K562 (cell line): ENCODE results near the gene DPM2. TPM values are rescaled to one million over a fixed set of nuclear protein-coding genes. Genes with fewer than 3 reads are reported as not detected.

Experiments
- BCOR ChIP-seq: fragments of 450-650 bp; IDR thresholded peaks from 2 replicates; pipeline ENCODE4 v1.6.1; 2016
- CBX2 ChIP-seq: fragments of 200-600 bp; sonication (generic); IDR thresholded peaks from one replicate; pipeline ENCODE4 v1.6.1; 2012; ENCODE audit warnings: mild to moderate bottlenecking, low read length, inconsistent platforms; ENCODE audit not compliant: insufficient read depth, poor library complexity, severe bottlenecking
- CHD1 ChIP-seq: fragments of 200-600 bp; sonication (generic); IDR thresholded peaks from one replicate; pipeline ENCODE4 v1.6.1; 2012; ENCODE audit warnings: mild to moderate bottlenecking, moderate library complexity, low read length, inconsistent platforms
- GATAD2B ChIP-seq: fragments of 450-650 bp; IDR thresholded peaks from 2 replicates; pipeline ENCODE4 v1.6.1; 2017; ENCODE audit warnings: mild to moderate bottlenecking, borderline replicate concordance
- HDAC6 ChIP-seq: IDR thresholded peaks from 2 replicates; pipeline ENCODE4 v1.6.1; 2012; ENCODE audit warnings: low read depth, mild to moderate bottlenecking, control low read depth, inconsistent platforms, low read length, moderate library complexity
- HDGF ChIP-seq: fragments of 450-650 bp; IDR thresholded peaks from 2 replicates; pipeline ENCODE4 v1.6.1; 2016
- HOXB6 ChIP-seq: fragments of 250-450 bp; sonication (Bioruptor Pico); IDR thresholded peaks from 2 replicates; pipeline ENCODE4 v1.5.1; 2022; ENCODE audit warnings: mild to moderate bottlenecking, borderline replicate concordance
- NR1H2 ChIP-seq: sonication (generic); formaldehyde crosslinking; IDR thresholded peaks from 2 replicates; pipeline ENCODE4 v1.4.0; 2020; ENCODE audit warnings: mild to moderate bottlenecking, missing genetic modification reagents
- ZBTB1 ChIP-seq: sonication (generic); formaldehyde crosslinking; IDR thresholded peaks from 2 replicates; pipeline ENCODE4 v1.8.1; 2023; ENCODE audit warnings: missing genetic modification reagents, low read depth, mild to moderate bottlenecking, borderline replicate concordance
- ZNF347 ChIP-seq: fragments of 450-650 bp; formaldehyde crosslinking; IDR thresholded peaks from 2 replicates; pipeline ENCODE4 v1.4.0; 2020; ENCODE audit warnings: low read depth, mild to moderate bottlenecking, moderate library complexity
- polyA plus RNA-seq, 8 experiments: library from polyadenylated mRNA; depleted of rRNA in 4 of 8; stranded (reverse) in 5 of 8; unstranded in 3 of 8; fragments of >200 nt; fragmentation: Nextera tagmentation in 2 of 8; fragmentation: Illumina TruSeq in 1 of 8; extraction: Ambion mirVana in 2 of 8; extraction: Trizol in 1 of 8; gene quantifications; 2 replicates each; pipeline versions ENCODE4 v1.2.1 to v1.2.3, GENCODE V29; 2011 to 2014; ENCODE audit warnings: inconsistent platforms in 1 of 8, missing spikeins in 1 of 8
- total RNA-seq, 7 experiments: library from RNA; depleted of rRNA in 6 of 7; stranded (reverse); fragments of >200 nt in 6 of 7; fragmentation: Illumina TruSeq in 2 of 7; extraction: Trizol in 2 of 7; gene quantifications; 2 replicates each; pipeline versions ENCODE4 v1.2.1 to v1.2.3, GENCODE V29; 2011 to 2021; ENCODE audit warnings: low replicate concordance in 1 of 7
- TF ChIP-seq, protein P1 (sequence below): fragments of 450-650 bp; IDR thresholded peaks from one replicate; pipeline ENCODE4 v1.6.1; 2018; ENCODE audit warnings: mild to moderate bottlenecking, moderate library complexity; ENCODE audit not compliant: partially characterized antibody
- TF ChIP-seq, protein P2 (sequence below): fragments of 450-650 bp; IDR thresholded peaks from 2 replicates; pipeline ENCODE4 v1.6.1; 2014; ENCODE audit warnings: low read depth, mild to moderate bottlenecking, moderate library complexity, borderline replicate concordance
- TF ChIP-seq, protein P3 (sequence below): sonication (generic); formaldehyde crosslinking; IDR thresholded peaks from 2 replicates; pipeline ENCODE4 v1.8.0; 2022; ENCODE audit warnings: mild to moderate bottlenecking, missing genetic modification reagents, borderline replicate concordance

The DPM2 gene
- total and polyA plus RNA-seq, 9 of the 15 experiments (the other 6 are each of a cell fraction or from before 2014, with no cell fraction given), result 43.5 to 126 (median 71.1) TPM

DNA sequence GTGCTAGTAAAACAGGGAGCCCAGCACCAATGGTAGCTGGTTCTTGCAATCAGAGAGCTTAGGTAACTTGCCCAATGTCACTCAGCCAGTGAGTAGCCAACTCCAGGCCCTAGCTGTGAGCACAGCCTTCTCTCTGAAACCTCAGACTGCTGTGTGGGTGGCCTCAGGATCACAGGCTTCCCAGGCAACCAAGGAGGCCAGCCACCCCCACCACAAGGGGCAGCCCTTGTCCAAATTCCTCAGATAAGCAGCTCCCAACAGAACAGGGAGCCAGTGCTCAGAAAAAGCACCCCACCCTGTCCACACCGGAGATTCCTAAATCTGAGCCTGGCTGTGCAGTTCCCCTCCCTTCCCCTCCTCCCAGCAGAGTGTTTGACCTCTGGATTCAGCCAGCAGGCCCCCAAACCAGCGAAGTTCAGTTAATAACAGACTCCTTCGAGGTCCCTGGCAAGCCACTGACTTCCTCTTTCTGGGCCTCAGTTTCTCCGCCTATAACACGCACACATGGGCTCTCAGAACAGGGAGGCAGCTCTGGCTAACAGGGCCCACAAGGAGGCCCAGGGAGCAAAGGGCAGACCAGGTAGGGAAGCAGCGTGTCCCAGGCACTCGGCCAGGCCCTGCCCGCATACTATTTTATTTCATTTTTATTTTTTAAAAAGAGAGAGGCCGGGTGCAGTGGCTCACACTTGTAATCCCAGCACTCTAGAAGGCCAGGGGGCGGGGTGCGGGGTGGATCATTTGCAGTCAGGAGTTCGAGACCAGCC, 40.4 kb upstream of the DPM2 start (continued):
- TF ChIP-seq HDAC6 (no peak), ZNF347 (CRISPR knock-in tag) (no peak), ZBTB1 (no peak), HDGF (no peak), GATAD2B (no peak), NR1H2 (CRISPR knock-in tag) (no peak), HOXB6 (CRISPR knock-in tag) (no peak), CHD1 (no peak), BCOR (peak; percentile 47), CBX2 (no peak)
- TF ChIP-seq, protein P1, sequence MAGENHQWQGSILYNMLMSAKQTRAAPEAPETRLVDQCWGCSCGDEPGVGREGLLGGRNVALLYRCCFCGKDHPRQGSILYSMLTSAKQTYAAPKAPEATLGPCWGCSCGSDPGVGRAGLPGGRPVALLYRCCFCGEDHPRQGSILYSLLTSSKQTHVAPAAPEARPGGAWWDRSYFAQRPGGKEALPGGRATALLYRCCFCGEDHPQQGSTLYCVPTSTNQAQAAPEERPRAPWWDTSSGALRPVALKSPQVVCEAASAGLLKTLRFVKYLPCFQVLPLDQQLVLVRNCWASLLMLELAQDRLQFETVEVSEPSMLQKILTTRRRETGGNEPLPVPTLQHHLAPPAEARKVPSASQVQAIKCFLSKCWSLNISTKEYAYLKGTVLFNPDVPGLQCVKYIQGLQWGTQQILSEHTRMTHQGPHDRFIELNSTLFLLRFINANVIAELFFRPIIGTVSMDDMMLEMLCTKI, result no peak
- TF ChIP-seq, protein P2, sequence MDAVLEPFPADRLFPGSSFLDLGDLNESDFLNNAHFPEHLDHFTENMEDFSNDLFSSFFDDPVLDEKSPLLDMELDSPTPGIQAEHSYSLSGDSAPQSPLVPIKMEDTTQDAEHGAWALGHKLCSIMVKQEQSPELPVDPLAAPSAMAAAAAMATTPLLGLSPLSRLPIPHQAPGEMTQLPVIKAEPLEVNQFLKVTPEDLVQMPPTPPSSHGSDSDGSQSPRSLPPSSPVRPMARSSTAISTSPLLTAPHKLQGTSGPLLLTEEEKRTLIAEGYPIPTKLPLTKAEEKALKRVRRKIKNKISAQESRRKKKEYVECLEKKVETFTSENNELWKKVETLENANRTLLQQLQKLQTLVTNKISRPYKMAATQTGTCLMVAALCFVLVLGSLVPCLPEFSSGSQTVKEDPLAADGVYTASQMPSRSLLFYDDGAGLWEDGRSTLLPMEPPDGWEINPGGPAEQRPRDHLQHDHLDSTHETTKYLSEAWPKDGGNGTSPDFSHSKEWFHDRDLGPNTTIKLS, result no peak
- TF ChIP-seq, protein P3, sequence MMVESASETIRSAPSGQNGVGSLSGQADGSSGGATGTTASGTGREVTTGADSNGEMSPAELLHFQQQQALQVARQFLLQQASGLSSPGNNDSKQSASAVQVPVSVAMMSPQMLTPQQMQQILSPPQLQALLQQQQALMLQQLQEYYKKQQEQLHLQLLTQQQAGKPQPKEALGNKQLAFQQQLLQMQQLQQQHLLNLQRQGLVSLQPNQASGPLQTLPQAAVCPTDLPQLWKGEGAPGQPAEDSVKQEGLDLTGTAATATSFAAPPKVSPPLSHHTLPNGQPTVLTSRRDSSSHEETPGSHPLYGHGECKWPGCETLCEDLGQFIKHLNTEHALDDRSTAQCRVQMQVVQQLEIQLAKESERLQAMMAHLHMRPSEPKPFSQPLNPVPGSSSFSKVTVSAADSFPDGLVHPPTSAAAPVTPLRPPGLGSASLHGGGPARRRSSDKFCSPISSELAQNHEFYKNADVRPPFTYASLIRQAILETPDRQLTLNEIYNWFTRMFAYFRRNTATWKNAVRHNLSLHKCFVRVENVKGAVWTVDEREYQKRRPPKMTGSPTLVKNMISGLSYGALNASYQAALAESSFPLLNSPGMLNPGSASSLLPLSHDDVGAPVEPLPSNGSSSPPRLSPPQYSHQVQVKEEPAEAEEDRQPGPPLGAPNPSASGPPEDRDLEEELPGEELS (CRISPR knock-in tag), result no peak
